Uterus (tissue), 4 donors: ENCODE data around the gene KHK. TPM values are rescaled to one million over a fixed set of nuclear protein-coding genes. Genes with fewer than 3 reads are reported as not detected.

Source experiments
- DNase-seq, 2 donors: peaks; one replicate each; pipeline ENCODE4 v3.0.0-alpha.2; 2019 to 2020
- H3K27ac ChIP-seq, 2 donors: fragments of 200-600 bp; sonication (generic); 1 replicate in 1 of 2; 2 replicates in 1 of 2; pipeline ENCODE4 v1.5.1; 2016 to 2018
- H3K27me3 ChIP-seq, 2 donors: fragments of 200-600 bp; sonication (generic); one replicate each; pipeline ENCODE4 v1.5.1; 2018 to 2019; ENCODE audit warnings: control low read depth in 1 of 2
- H3K36me3 ChIP-seq, 2 donors: fragments of 200-600 bp; sonication (generic); one replicate each; pipeline ENCODE4 v1.5.1; 2019; ENCODE audit warnings: control low read depth in 1 of 2
- H3K4me1 ChIP-seq, 2 donors: fragments of 200-600 bp; sonication (generic); one replicate each; pipeline ENCODE4 v1.5.1; 2018 to 2019; ENCODE audit warnings: control low read depth in 1 of 2
- H3K4me3 ChIP-seq, 2 donors: fragments of 200-600 bp; sonication (generic); 1 replicate in 1 of 2; 2 replicates in 1 of 2; pipeline ENCODE4 v1.5.1; 2018 to 2019; ENCODE audit warnings: mild to moderate bottlenecking in 1 of 2
- H3K9me3 ChIP-seq, 2 donors: fragments of 200-600 bp; sonication (generic); one replicate each; pipeline ENCODE4 v1.5.1; 2019; ENCODE audit warnings: control low read depth in 1 of 2
- CTCF ChIP-seq, 4 experiments: fragments of 200-600 bp in 2 of 4; fragments of 450-650 bp in 2 of 4; sonication (generic) in 2 of 4; IDR thresholded peaks; one replicate each; pipeline ENCODE4 v1.5.1; 2016 to 2019; ENCODE audit warnings: antibody characterized with exemption in 4 of 4, mild to moderate bottlenecking in 2 of 4, moderate library complexity in 1 of 4
- POLR2A ChIP-seq, 2 donors: fragments of 450-650 bp; IDR thresholded peaks; one replicate each; pipeline ENCODE4 v1.6.1; 2016; ENCODE audit warnings: antibody characterized with exemption in 2 of 2, mild to moderate bottlenecking in 1 of 2, moderate library complexity in 1 of 2
- intact Hi-C: fragments of 100-400 bp; cut with DNase I; formaldehyde crosslinking; loops from one replicate; pipeline ENCODE4 v1.15.1; 2023; ENCODE audit warnings: low total_unique reads
- total RNA-seq, 4 donors: library from RNA; depleted of rRNA in 3 of 4; stranded (reverse); fragments of >200 nt in 3 of 4; gene quantifications; one replicate each; pipeline versions ENCODE4 v1.1.0 to v1.2.4, GENCODE V29; 2014 to 2023
- donor health status: DM: yes; HTN: yes; CAD: no.

Gene KHK
- total RNA-seq, 4 donors from 2014 or later, result 1.0 to 21.6 (median 5.4) TPM

- TF ChIP-seq CTCF (IDR thresholded peaks at IDR 0.05) (peak in 1 of 4 experiments; percentile 17), POLR2A (IDR thresholded peaks at IDR 0.05) (peak; percentile 41 to 70)
These were observed 8.0 kb upstream of the KHK start, which contains the start of gene EMILIN1 for GRCh38 chr2:27078267-27079194. TSS of gene EMILIN1 (plus strand) at chr2:27078615. CDS start at chr2:27079066, 451 bp downstream.

GRCh38 chr2:27079233-27080139 lies 7.1 kb upstream of the KHK start:
- Histone ChIP-seq H3K27me3 (no peaks in the 10 kb centered on the region), H3K36me3 (no peaks in the 10 kb centered on the region), H3K27ac (peak overlapping the region; percentile 92 to 98), H3K4me1 (peaks cover 5 to 14% of the 10 kb centered on the region in 2 donors), H3K9me3 (no peaks in the 10 kb centered on the region), H3K4me3 (peak overlapping the region; percentile 52 to 84)
- DNase-seq, result no peak
- intact Hi-C loops, result loop anchor here (2.0 kb wide), 1 partner anchor 29 kb away; the partner anchor contains the start of gene AGBL5
- no peak for TF ChIP-seq CTCF (IDR thresholded peaks at IDR 0.05)
- no peak for TF ChIP-seq POLR2A (IDR thresholded peaks at IDR 0.05)

More at GRCh38 chr2:27078267-27079194, 8.0 kb upstream of the KHK start, which contains the start of gene EMILIN1:
- H3K4me3 ChIP-seq, result peak within 1 kb of the TSS; percentile 52 to 84
- intact Hi-C loops, result loop anchor here (2.0 kb wide), 1 partner anchor 28 kb away; the partner anchor contains the start of gene AGBL5
- no peaks in the 10 kb centered on the region for H3K9me3 ChIP-seq
- DNase-seq, result peak; percentile 93 to 96
- H3K36me3 ChIP-seq, result no peaks in the 10 kb centered on the region
- H3K4me1 ChIP-seq, result peaks cover 5 to 14% of the 10 kb centered on the region in 2 donors
- peak within 1 kb of the TSS; percentile 92 to 98 for H3K27ac ChIP-seq
- H3K27me3 ChIP-seq, result no peaks in the 10 kb centered on the region

GRCh38 chr2:27080140-27080469 lies 6.5 kb upstream of the KHK start:
- TF ChIP-seq CTCF (IDR thresholded peaks at IDR 0.05) (no peak), POLR2A (IDR thresholded peaks at IDR 0.05) (no peak)
- DNase-seq, result no peak
- Histone ChIP-seq H3K4me3 (peak overlapping the region; percentile 52 to 84), H3K9me3 (no peaks in the 10 kb centered on the region), H3K27ac (peak overlapping the region; percentile 92 to 98), H3K4me1 (peaks cover 5 to 16% of the 10 kb centered on the region in 2 donors), H3K27me3 (no peaks in the 10 kb centered on the region), H3K36me3 (no peaks in the 10 kb centered on the region)
- intact Hi-C loops, result no loop called here

GRCh38 chr2:27080603-27080936 lies 6.0 kb upstream of the KHK start:
- Histone ChIP-seq H3K9me3 (no peaks in the 10 kb centered on the region), H3K27ac (peak overlapping the region; percentile 92 to 98), H3K4me1 (peaks cover 5 to 15% of the 10 kb centered on the region in 2 donors), H3K4me3 (peak overlapping the region; percentile 52 to 84), H3K27me3 (no peaks in the 10 kb centered on the region), H3K36me3 (no peaks in the 10 kb centered on the region)
- peak in 1 of 2 donors; percentile 39 for DNase-seq
- intact Hi-C loops, result no loop called here
- TF ChIP-seq CTCF (IDR thresholded peaks at IDR 0.05) (no peak), POLR2A (IDR thresholded peaks at IDR 0.05) (no peak)
